GM19193 (cell line): ENCODE data around the gene PMM2.

Source experiments
- POLR2A ChIP-seq: IDR thresholded peaks from 4 replicates; pipeline ENCODE4 v1.6.1; 2011; ENCODE audit not compliant: insufficient read depth, insufficient read length; ENCODE audit errors: extremely low read depth

The PMM2 gene

DNA sequence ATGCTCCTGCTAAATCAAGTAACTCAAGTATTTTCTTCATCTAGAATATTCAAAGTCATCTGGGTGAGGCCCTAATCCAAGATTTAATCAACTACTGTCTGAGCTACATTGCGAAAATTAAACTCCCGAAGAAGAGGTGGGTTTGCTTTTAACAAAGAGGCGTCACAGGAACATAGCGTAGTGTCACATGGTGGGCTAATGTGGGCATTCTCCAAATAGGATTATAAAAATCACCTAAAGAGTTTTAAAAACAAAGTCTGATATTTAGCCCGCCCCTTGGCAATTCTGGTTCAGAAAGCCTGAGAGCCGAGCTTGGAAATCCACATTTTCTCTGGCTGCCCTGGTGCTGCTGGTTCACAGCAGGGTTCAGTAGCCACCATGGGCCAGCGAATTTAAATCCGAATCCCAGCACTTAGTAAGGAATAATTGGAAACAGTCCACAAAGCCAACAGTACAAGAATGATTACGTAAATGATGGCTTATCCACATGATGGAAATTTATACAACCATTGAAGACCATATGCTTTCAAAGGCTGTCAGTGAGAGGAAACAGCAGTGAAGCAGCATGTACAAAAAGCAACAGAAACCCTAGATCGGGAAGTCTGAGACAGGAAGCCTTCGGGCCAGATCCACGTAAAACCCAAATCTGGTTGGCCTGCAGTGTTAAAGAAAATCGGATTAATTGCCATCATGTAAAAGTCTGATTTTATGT lies 8.8 kb downstream of the PMM2 start:
- TF ChIP-seq POLR2A: no peak

DNA sequence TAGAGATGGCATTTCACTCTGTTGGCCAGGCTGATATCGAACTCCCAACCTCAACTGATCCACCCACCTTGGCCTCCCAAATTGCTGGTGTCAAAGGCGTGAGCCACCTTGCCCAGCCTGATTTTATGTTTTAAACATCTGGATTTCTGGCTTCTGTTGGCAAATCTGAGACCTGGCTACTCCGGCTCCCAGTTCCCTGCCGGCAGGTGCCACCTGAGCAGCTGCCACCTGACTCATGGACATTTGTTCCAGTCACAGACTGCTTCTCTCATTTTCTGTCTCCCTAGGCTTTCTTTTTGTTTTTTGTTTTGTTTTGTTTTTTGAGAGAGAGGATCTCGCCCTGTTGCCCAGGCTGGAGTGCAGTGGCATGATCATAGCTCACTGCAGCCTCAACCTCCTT lies 9.6 kb downstream of the PMM2 start:
- TF ChIP-seq POLR2A: no peak

DNA sequence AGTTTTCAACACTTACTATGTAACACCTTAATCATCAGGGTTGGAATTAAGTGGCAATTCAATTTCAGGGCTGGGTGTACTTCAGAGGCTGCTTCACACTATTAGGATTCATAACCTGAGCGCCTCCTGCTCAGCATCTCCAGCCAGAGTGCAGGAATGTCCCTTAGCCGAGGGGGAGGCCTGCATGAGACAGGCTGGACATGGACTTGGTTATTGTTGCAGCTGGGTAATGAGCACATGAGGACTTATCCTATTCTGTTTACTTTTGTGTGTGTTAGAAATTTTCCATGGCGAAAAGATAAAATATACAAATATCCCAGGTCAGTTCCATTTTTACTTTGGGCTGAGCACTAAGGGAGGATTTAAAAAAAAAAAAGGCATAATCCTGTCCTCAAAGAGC lies 10.4 kb downstream of the PMM2 start:
- TF ChIP-seq POLR2A: no peak

DNA sequence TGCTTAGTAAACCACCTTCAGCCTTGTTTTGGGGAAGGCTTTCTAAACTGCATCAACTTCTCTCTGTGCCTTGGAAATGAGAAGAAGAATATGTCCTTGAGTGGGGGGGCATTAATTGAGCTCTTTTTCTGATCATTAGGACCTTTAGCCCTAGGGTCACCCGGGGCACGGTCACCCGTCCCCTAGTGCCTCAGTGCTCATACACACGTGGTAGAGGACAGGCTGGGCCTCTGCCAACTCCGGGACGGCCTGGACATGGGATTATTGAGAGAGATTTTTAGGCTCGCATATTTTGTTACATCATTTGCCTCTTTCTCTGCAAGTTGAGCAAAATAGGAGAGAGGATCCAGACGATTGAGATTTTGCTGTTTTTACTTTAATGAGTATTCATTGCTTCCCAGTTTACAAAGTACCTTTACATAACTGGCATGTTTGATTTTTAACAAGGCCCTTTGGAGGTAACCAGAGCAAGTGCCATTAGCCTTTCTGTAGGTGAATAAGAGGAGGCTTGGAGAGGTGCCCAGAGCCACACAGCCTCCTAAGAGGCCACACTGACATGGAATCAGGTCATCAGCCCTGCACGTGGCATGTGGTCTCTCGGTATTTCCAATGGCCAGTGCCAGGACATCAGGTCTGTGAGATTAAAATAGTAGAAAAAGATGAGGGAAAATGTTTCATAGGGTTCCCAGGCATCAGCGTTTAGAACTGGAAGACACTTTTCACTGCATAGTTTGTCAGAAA lies 11.1 kb downstream of the PMM2 start:
- no peak for TF ChIP-seq POLR2A

DNA sequence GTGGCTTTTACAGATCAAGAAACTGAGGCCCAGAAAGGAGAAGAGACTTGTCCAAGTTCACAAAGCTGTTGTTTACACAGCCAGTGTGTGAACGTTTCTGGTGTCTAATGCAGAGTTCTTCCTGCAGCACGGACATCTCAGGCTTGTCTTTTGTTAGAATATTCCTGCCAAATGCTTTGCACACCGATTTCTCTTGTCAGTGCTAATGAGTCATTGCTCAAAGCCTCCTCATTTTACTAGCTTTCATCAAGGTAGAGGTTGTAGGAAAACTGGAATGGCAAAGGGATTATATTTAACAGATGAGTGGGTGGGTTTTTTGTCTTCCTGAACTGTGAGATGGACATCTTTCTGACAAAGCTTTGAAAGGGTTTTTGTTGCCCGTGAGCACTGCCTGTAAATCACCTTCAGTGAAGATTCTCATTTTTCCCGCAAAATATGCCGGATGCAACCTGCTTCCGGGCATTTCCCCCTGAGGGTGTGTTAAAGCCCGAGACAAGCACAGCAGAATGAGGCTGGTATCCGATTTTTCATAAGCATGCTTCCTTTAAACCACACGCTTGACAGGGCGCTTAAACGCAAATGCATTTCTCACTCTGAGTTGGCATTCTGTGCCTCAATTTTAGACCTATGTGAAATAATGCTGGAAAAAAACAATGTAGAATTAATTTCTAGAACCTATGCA lies 14.7 kb downstream of the PMM2 start:
- no peak for TF ChIP-seq POLR2A

DNA sequence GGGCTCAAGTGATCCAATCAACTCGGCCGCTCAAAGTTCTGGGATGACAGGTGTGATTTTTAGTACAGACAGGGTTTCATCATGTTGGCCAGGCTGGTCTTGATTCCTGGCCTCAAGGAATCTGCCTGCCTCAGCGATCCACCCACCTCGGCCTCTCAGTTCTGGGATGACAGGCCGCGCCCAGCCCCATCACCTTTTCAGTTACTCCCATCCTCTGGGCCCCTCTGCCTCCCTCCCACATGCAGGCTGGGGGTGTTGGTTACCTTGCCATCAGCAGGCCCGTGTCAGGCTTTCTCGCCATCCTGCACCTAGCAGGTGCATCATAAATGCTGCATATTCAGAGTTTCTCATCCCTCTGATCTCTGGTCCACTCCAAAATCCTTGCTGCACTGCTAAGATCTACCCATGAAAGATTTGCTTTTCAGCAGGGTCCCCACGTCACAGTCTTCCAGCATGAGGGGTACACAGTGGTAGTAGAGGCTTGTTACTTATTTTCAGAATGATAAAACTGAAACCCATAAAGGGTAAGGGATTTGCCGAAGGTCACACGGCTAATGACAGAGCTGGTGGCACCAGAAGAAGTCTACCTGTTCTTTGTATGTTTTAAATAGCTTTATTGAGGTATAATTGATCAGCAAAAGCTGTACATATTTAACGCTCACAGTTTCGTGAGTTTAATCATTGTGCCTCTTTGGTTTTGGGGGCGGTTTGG lies 16.6 kb downstream of the PMM2 start:
- no peak for TF ChIP-seq POLR2A

DNA sequence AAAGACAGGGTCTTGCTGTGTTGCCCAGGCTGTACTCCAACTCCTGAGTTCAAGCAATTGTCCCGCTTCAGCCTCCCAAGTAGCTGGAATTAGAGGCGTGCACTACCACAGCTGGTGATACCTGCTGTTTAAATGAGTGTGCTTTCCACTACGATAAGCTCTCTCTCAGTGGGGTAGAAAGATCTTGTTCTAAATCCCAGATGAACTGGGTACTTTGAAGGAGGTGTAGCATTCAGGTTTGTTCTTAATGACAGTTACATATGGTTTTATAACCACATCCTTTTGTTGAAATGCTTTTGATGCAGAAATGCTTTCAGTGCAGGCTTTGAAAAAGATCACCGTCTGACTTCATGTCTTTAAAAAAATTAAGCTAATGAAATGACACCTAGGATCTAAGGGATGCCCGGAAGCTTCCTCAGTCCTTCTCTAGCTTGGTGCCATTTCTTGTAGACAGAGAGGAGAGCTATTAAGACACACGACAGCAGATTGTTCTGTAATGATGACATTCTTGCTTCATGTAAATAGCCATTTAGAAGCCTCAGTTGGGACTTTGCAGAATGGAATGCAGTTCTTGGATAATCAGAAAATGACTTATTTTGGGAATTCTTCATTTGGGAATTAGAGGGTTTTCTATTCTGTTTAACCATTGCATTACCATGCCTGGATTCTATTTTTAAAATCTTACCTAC lies 19.5 kb downstream of the PMM2 start:
- TF ChIP-seq POLR2A: no peak

DNA sequence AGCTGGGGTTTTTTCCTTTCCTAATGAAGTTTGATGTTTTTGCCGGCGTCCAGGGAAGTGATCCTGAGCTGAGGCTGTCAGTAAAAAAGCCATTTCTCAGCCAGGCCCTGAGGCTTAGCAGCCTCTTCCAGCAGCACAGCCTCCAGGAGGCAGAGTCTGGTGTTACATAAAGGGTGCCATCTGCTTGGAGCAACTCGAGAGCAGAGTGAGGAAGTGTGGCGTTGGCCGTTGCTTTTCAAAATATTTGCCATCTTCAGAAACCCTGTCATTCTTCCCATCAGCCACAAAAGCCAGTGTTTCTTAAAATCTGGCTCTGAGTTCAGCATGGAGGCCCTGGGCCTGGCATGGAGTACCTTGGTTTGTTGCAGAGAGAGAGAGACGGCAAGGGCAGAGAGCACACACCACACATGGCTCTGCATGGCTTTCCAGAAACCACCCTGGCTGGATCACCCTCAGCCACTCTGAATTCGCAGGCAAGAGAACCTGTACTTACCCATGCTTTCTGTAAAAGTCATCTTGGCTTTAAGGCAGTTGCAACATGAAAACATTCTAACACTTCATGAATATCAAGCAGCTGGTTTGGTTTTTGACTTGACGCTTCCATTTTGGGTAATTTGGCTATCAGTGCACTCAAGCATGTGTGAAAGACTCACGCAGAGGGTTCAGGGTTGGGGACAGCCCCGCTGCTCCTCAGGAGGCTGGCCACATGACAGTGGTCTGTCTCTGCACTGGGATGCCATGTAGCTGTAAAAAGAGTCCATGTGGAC lies 21.0 kb downstream of the PMM2 start:
- no peak for TF ChIP-seq POLR2A

DNA sequence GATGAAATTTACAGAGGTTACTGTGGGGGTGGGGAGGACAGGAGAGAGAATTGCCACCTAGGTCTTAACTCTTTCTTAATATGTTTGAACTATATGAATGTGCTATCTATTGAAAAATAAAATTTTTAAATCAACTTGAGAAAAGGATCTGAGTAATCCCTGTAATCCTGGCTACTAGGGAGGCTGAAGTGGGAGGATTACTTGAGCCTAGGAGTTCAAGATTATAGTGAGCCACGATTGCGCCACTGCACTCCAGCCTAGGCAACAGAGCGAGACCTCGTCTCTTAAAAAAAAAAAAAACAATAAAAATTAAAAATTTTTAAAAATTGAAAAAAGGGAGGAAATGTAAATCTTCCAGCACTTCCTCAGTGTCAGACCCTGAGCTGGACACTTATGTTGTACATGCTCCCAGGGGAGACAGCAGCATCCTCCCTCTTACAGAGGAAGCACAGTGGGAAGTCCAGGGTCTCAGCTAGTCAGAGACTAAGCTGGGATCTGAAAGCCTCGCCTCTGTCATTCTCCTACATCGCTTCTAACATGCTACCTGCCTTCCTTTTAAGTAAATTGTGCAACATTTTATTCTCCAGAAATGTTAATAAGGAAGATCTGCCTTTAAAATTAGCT lies 21.9 kb downstream of the PMM2 start:
- no peak for TF ChIP-seq POLR2A

DNA sequence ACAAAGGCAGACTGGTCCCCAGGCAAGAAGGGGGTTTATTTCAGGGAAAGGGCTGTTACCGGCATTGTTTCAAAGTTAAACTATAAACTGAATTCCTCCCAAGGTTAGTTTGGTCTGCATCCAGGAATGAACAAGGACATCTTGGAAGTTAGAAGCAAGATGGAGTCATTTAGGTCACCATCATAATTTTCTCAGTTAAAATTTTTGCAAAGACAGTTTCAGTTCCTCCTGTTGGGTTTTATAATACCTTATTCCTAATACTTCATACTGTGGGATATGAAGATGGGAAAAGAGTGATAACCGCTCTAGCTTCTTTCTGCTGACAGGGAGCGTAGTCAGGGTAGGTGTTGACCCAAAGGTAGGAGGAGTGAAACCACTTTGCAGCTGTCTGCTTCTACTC lies 24.8 kb downstream of the PMM2 start:
- no peak for TF ChIP-seq POLR2A

DNA sequence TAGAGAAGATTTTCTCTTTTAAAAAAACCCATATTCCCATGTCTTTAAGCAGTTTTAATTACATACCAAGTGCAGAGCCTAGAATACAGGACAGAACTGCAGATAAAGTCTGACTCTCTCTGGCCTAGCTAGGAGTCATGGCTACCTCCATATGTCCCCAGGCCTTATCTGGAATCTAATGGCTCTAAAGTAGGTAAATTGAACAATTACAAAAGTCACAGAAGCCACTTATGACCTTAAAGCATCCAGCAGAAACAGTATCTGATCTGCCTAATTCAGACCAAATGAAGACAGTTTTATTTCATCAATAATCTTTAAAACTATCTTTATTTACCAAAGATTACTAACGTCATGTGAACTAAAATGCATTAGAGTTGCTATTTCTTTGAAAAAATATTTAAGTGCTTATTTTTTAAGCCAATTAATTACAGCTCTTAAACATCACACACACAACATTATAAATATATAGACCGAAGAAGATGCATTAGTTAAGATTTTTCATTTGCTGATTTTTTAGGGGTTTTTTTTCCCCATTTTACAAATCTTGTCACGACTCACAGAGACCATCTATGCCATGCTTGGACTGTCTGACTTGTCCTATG lies 28.7 kb downstream of the PMM2 start:
- TF ChIP-seq POLR2A: no peak

DNA sequence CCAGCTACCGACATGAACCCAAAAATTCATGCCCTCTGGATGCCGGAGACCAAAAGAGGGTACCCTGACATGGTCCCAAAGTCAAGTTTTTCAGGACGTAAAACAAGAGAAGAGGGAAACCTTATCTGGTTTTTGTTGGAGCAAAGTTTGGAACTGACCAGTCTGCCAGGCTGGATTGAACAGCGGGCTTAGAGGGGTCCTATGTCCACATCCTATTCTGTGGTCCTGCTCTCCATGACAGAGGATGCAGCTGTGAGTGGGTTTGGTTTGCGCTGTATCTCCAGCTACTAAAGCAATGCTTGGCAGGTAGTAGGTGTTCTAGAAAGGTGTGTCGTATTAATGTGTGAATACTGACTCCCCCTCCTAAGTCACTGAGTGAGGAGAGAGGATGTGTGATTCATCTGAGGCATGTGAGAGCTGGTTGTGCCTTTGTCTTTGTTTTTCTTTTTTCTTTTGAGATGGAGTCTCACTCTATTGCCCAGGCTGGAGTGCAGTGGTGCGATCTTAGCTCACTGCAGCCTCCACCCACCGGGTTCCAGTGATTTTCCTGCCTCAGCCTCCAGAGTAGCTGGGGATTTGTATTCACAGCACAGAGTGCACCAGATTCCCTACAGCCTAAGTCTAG lies 31.0 kb downstream of the PMM2 start:
- no peak for TF ChIP-seq POLR2A

DNA sequence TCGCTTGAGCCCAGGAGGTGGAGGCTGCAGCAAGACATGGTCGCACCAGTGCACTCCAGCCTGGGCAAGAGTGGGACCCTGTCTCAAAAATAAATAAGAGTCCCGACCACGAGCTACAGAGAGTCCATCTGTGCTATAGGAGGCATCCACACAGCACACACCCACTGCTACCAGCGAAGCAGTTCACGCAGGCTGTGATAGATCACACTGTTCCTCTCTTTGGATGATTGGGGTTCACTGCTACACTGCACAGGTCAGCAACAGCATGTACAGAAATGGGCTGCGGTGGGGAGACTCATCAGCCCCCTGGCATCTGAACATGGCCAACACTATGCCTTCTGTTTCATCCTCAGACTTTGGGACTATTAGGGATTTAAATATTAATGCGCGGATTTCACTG lies 33.8 kb downstream of the PMM2 start:
- TF ChIP-seq POLR2A: no peak
